Chondrocyte (in vitro differentiated cells): Measurements from ENCODE around the gene CDK10. TPM values are rescaled to one million over a fixed set of nuclear protein-coding genes. Genes with fewer than 3 reads are reported as not detected.

Experiments
- DNase-seq: peaks from one replicate; pipeline ENCODE4 v3.0.0; 2021; ENCODE audit warnings: mixed read lengths, low spot score
- H3K27ac Mint-ChIP-seq: one replicate; pipeline ENCODE4 v1.8.0; 2021; ENCODE audit warnings: mild to moderate bottlenecking, moderate library complexity, mixed read lengths; ENCODE audit not compliant: unreplicated experiment
- H3K27me3 Mint-ChIP-seq: 2 replicates; pipeline ENCODE4 v1.8.0; 2021; ENCODE audit warnings: low read depth, mixed read lengths
- H3K36me3 Mint-ChIP-seq: 2 replicates; pipeline ENCODE4 v1.8.0; 2021; ENCODE audit warnings: low read depth, mixed read lengths
- H3K4me1 Mint-ChIP-seq: 2 replicates; pipeline ENCODE4 v1.8.0; 2021; ENCODE audit warnings: low read depth, mild to moderate bottlenecking, mixed read lengths
- H3K4me3 Mint-ChIP-seq: one replicate; pipeline ENCODE4 v1.8.0; 2021; ENCODE audit warnings: mild to moderate bottlenecking, moderate library complexity, mixed read lengths; ENCODE audit not compliant: unreplicated experiment
- H3K9me3 Mint-ChIP-seq: 2 replicates; pipeline ENCODE4 v1.8.0; 2021; ENCODE audit warnings: low read depth, mixed read lengths
- total RNA-seq: library from RNA; stranded (reverse); gene quantifications from 3 replicates; pipeline ENCODE4 v1.2.1, GENCODE V29; 2021
- TF ChIP-seq, protein P1 (sequence below): fragments of 200-600 bp; sonication (generic); IDR thresholded peaks from 2 replicates; pipeline ENCODE4 v1.5.0; 2021; ENCODE audit warnings: antibody characterized with exemption, mild to moderate bottlenecking, moderate library complexity

The CDK10 gene
- total RNA-seq, 1 donor from 2014 or later, result 43.7 TPM

DNA sequence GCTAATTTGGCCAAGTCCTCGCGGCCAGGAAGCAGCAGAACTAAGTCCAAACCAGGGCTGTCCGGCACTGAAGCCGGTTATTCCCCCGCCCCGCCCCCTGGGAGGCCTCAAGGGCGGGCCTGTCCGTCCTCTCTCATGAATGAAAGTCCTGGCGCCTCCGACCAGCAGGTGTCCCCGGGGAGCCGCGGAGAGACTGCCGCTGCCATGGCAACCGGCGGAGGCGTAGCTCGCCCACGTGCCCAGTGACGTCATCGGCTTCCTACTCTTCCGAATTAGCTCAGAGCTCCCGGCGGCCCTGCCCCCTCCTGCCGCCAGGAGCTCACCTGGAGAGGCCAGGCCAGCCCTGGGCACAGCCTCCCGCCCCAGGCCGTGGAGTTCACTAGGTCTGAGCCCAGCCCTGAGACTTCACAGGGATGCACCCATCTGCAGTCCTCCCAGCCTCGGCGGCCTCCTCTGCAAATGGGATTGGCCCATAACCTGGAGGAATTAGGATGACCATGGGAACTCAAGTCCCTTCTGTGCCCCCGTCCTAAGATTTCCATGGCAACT, 13.7 kb downstream of the CDK10 start:
- peaks cover 5% of the 10 kb centered on the region for H3K4me1 Mint-ChIP-seq
- TF ChIP-seq, protein P1, sequence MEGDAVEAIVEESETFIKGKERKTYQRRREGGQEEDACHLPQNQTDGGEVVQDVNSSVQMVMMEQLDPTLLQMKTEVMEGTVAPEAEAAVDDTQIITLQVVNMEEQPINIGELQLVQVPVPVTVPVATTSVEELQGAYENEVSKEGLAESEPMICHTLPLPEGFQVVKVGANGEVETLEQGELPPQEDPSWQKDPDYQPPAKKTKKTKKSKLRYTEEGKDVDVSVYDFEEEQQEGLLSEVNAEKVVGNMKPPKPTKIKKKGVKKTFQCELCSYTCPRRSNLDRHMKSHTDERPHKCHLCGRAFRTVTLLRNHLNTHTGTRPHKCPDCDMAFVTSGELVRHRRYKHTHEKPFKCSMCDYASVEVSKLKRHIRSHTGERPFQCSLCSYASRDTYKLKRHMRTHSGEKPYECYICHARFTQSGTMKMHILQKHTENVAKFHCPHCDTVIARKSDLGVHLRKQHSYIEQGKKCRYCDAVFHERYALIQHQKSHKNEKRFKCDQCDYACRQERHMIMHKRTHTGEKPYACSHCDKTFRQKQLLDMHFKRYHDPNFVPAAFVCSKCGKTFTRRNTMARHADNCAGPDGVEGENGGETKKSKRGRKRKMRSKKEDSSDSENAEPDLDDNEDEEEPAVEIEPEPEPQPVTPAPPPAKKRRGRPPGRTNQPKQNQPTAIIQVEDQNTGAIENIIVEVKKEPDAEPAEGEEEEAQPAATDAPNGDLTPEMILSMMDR, result peak; percentile 75
- DNase-seq, result peak; percentile 99
- no peaks in the 10 kb centered on the region for H3K36me3 Mint-ChIP-seq
- H3K9me3 Mint-ChIP-seq, result no peaks in the 10 kb centered on the region
- peak overlapping the region; percentile 87 for H3K27ac Mint-ChIP-seq
- peak overlapping the region; percentile 69 for H3K4me3 Mint-ChIP-seq
- no peaks in the 10 kb centered on the region for H3K27me3 Mint-ChIP-seq

DNA sequence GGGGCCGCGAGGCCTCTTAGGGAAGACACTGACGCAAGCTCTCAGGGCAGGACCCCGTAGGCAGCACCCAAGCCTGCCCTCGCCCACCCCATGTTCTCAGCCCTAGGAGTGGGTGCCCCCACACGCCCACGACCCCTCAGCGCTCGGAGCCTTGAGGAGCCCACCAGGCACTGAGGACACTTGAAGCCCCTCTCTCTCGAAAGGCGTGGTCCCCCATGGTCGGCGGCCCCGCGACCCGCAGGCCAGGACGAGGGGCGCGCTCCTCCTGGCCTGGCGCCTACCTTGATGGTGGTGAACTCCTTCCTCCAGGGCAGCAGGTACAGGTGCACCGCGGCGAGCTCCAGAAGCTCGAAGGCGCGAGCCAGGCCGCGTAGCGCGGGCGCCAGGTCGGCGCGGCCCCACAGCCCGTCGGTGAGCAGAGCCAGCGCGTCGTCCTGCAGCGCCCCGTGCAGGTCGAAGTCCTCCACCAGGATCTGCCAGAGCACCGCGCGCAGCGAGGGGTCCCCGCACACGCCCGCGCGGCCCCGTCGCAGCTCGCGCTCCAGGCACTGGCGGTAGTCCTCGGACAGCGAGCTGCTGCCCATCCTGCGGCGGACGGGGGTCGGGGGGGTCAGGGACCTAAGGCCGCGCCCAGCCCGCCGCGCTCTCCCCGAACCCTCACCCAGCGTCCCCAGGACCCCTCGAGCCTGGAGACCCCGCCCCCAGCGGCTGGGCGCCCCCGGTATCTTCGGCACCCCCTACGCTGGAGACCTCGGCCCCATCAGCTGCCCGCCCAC, 14.3 kb downstream of the CDK10 start:
- peaks cover 6% of the 10 kb centered on the region for H3K4me1 Mint-ChIP-seq
- TF ChIP-seq, protein P1, result peak; percentile 69
- H3K27ac Mint-ChIP-seq, result peak overlapping the region; percentile 87
- H3K9me3 Mint-ChIP-seq, result no peaks in the 10 kb centered on the region
- H3K36me3 Mint-ChIP-seq, result no peaks in the 10 kb centered on the region
- H3K4me3 Mint-ChIP-seq, result peak overlapping the region; percentile 69
- H3K27me3 Mint-ChIP-seq, result no peaks in the 10 kb centered on the region
- peak; percentile 92 for DNase-seq

DNA sequence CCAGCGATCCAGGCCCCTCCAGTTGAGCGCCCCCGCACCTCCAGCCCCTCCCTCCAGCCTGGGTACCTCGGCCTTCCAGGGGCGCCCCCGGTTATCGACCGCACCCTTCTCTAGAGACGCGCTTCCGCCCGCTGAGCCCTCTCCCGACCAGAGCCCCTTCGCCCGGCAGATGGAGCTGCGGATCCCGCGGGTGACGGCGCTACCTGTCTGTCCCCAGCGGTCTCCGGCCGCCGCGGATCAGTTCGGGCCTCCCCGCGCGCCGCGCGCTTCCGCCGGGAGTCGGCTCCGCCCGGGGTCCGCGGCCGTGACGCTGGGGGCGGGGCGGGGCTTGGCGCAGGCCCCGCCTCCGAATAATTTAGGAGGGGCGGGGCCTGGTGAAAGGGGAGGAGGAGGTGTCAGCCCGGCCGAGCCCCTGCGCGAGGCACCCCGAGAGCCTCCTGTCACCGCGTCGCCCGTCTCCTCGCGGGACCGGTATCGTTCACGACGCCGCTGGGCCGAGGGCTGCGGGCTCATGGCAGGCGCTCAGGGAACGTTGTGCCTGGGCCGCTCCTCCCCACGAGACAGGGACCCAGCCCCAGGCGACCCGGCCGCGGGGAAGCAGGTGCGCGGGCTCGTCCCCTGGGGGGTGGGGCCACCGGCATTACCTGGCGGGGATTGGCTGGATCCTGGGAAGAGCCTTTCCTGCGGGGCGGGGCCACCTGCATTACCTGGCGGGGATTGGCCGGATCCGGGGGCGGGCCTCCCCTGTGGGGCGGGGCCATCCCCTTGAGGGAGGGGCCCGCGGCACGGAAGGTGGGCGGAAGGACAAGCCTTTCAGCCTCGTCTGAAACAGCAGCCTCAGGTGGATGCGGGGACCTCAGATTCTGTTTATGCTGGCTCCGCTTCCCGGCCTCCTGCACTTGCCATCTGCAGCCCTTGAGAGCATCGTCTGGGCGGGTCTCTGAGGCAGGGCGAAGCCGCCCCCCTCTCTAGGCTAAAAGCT, 15.2 kb downstream of the CDK10 start, which contains the start of gene SPATA2L:
SPATA2L (minus strand) TSS at position 281 of the 982 bp plus-strand sequence. CDS start 473 bp downstream, outside the sequence.
- Mint-ChIP-seq H3K4me1 (peaks cover 11% of the 10 kb centered on the region), H3K27me3 (no peaks in the 10 kb centered on the region), H3K27ac (peak within 1 kb of the TSS; percentile 87), H3K4me3 (peak within 1 kb of the TSS; percentile 69), H3K36me3 (no peaks in the 10 kb centered on the region), H3K9me3 (no peaks in the 10 kb centered on the region)
- no peak for DNase-seq
- TF ChIP-seq, protein P1, result peak; percentile 52

DNA sequence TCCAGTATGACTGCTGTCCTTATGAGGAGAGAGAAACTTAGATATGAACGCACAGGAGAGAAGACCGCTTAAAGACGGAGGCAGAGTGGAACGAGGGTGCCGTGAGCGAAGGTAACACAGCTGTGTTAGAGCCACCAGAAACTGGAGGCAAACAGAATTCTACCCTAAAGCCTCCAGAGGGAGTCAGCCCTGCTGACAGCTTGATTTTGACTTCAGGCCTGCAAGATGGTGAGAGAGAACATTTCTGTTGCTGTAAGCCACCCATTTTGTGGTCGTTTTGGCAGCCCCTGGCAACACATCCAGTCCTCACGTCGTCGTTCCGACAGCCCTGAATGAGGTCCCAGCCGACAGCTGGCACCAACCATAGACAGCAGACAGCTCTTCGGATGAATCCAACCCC, 17.8 kb downstream of the CDK10 start:
- Mint-ChIP-seq H3K4me1 (peaks cover 11% of the 10 kb centered on the region), H3K36me3 (no peaks in the 10 kb centered on the region), H3K9me3 (no peaks in the 10 kb centered on the region), H3K27me3 (no peaks in the 10 kb centered on the region), H3K27ac (no peak overlapping the region), H3K4me3 (no peak overlapping the region)
- no peak for DNase-seq
- TF ChIP-seq, protein P1, result peak; percentile 21

DNA sequence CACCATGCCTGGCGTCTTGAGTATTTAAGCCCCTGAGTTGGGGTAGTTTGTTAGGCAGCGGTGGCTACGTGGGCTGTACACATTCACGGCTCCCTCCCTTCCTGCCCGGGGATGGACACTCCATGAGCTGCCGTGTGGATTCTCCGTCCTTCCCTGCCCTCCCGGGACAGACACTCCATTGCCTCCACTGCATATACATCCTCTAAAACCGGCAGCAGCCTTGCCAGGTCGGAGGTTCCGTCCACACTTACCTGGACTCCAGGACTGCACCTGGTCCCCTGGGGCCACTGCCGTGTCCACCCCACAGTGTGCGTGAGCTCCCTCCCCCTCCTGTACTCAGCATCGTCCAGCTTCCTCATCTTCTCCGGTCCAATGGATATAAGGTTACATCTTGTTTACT, 18.5 kb downstream of the CDK10 start:
- DNase-seq, result no peak
- no peaks in the 10 kb centered on the region for H3K36me3 Mint-ChIP-seq
- peaks cover 8% of the 10 kb centered on the region for H3K4me1 Mint-ChIP-seq
- no peak overlapping the region for H3K4me3 Mint-ChIP-seq
- H3K27ac Mint-ChIP-seq, result no peak overlapping the region
- TF ChIP-seq, protein P1, result no peak
- no peaks in the 10 kb centered on the region for H3K9me3 Mint-ChIP-seq
- no peaks in the 10 kb centered on the region for H3K27me3 Mint-ChIP-seq
